Glomerular endothelial cell (primary cell): ENCODE results near the gene CBR4. TPM values are rescaled to one million over a fixed set of nuclear protein-coding genes. Genes with fewer than 3 reads are reported as not detected.
"Not testable (repeated sequence)": the region's sequence is repeated elsewhere in the genome, so short reads cannot be mapped to it uniquely, and the experiment has no call there.

Source experiments
- DNase-seq: peaks from one replicate; pipeline ENCODE4 v3.0.0-alpha.2; 2011; ENCODE audit warnings: low read depth, low spot score; ENCODE audit errors: extremely low read depth
- total RNA-seq: library from RNA; depleted of rRNA; stranded (reverse); fragments of >200 nt; gene quantifications from 2 replicates; pipeline ENCODE4 v1.2.3, GENCODE V29; 2015

CBR4 gene
- total RNA-seq, 1 donor from 2014 or later: 16.7 TPM

- DNase-seq: no peak
Measured at GRCh38 chr4:168995537-168996295, 14.3 kb downstream of the CBR4 start.

- no peak for DNase-seq
Measured at GRCh38 chr4:168994958-168995357, 15.1 kb downstream of the CBR4 start.

- DNase-seq: no peak
Measured at GRCh38 chr4:168993714-168994510, 16.1 kb downstream of the CBR4 start.

GRCh38 chr4:168992952-168993482, 17.0 kb downstream of the CBR4 start:
- not testable (repeated sequence) for DNase-seq

GRCh38 chr4:168981942-168982341, 28.1 kb downstream of the CBR4 start:
- DNase-seq: no peak

GRCh38 chr4:168981460-168981859, 28.6 kb downstream of the CBR4 start:
- DNase-seq: no peak

GRCh38 chr4:168979338-168979737, 30.7 kb downstream of the CBR4 start:
- DNase-seq: no peak

- no peak for DNase-seq
Measured at GRCh38 chr4:168978001-168978700, 31.9 kb downstream of the CBR4 start.

- no peak for DNase-seq
Measured at GRCh38 chr4:168972596-168972995, 37.5 kb downstream of the CBR4 start.

GRCh38 chr4:168960716-168961115, 49.3 kb downstream of the CBR4 start:
- no peak for DNase-seq

GRCh38 chr4:168955674-168956073, 54.4 kb downstream of the CBR4 start:
- DNase-seq: no peak

GRCh38 chr4:168952821-168953246, 57.2 kb downstream of the CBR4 start:
- DNase-seq: not testable (repeated sequence)

- no peak for DNase-seq
Measured at GRCh38 chr4:168945291-168945690, 64.8 kb downstream of the CBR4 start.

GRCh38 chr4:168942985-168943384, 67.1 kb downstream of the CBR4 start:
- DNase-seq: no peak
